ENCODE measurements around the gene PDE4A. TPM values are rescaled to one million over a fixed set of nuclear protein-coding genes. Genes with fewer than 3 reads are reported as not detected.
A peak's percentile ranks its signal among the peaks of the same experiment; 100 is the strongest.

PDE4A gene
- polyA plus RNA-seq, 2 of the 4 experiments (the other 2 are of a cell fraction): 1.2 to 3.7 TPM

DNA sequence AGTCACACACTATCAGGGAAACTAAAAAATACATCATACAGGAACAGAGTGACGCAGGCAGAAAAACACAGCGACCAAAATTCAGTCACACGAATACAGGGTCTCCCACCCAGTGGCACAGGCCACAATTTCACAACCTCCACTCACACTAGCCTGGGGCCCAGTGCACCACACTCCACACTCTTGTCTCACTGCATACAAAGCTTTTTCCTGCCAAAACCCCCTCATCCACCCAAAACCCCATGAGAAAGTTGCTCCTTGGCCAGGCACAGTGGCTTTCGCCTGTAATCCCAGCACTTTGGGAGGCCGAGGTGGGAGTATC is 95.7 kb downstream of the PDE4A start:
- ATAC-seq: no peak
- DNase-seq (ENCODE audit: low read depth in 1 of 2, low spot score in 1 of 2): no peak
- Histone ChIP-seq H3K27ac (no peak overlapping the region), H3K4me1 (peaks cover 11% of the 10 kb centered on the region; the same call in 1 of the 3 replicates), H3K9me3 (no peaks in the 10 kb centered on the region), H3K4me2 (peak overlapping the region; percentile 99), H3K4me3 (no peak overlapping the region)
- CTCF ChIA-PET: interaction anchor here (0.8 to 2.7 kb wide), 6 partner anchors 8 to 129 kb away, joined by 3 to 9 read pairs (median 6); no protein-coding TSS in a partner anchor
- no peak for FAIRE-seq
- TF ChIP-seq EHMT2 (IDR thresholded peaks at IDR 0.05; ENCODE audit: low read depth) (no peak), HOXB13 (CRISPR knock-in tag; IDR thresholded peaks at IDR 0.05; ENCODE audit: low read depth) (no peak), NR3C1 (IDR thresholded peaks at IDR 0.05) (no peak), POLR2AphosphoS2 (conservative IDR thresholded peaks at IDR 0.05; ENCODE audit: low read length) (no peak)
- POLR2A ChIA-PET: no interaction called here
- 98% methylated on average over 5 of the region's 5 CpGs for WGBS (ENCODE audit: missing lambda C conversion rate)

DNA sequence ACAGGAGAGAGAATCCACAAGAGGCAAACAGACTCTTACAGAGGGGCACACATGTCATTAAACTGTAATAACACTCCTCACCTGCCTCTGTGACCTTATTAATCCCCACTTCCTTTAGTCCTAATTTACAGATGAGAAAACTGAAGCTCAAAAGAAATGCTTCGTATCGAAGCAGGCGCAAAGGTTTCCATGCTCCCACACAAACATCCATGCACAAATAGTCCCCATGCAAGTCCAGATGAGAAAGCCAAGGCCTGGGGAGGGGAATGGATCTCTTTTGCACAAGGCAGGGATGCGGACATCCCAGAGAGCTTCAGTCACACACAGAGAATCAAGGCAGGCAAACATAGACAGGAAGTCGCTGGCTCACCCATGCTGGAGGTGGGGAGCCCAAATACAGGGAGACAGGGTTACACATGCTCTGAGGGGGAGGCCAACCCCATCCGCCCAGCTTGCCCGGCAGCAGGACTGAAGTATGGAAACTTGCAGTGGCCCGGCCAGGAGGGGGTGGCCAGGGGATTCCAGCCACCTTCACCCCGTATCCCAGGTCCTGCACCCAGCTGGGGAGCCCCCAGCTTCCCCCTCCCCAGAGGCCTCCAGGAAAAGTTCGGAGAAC is 96.4 kb downstream of the PDE4A start:
- H3K4me2 ChIP-seq: peak overlapping the region; percentile 99
- ATAC-seq (peak; percentile 43 to 54; a peak in 4 of 6 replicates), DNase-seq (ENCODE audit: low read depth in 1 of 2, low spot score in 1 of 2) (no peak), FAIRE-seq (no peak)
- ChIA-PET POLR2A (no interaction called here), CTCF (interaction anchor here (0.8 to 2.7 kb wide), 8 partner anchors 9 to 128 kb away, joined by 3 to 9 read pairs (median 6); no protein-coding TSS in a partner anchor)
- peak overlapping the region; percentile 72 to 93 for H3K27ac ChIP-seq
- WGBS (ENCODE audit: missing lambda C conversion rate): 51% methylated on average over 5 of the region's 10 CpGs
- H3K4me1 ChIP-seq: peaks cover 11% of the 10 kb centered on the region; the same call in 1 of the 3 replicates
- TF ChIP-seq FOXS1 (CRISPR knock-in tag; IDR thresholded peaks at IDR 0.05) (no peak), SREBF2 (IDR thresholded peaks at IDR 0.05) (no peak), FOSB (CRISPR knock-in tag; IDR thresholded peaks at IDR 0.05) (no peak), RCOR1 (IDR thresholded peaks at IDR 0.05; ENCODE audit: low read depth, low read length) (no peak), POLR2AphosphoS2 (conservative IDR thresholded peaks at IDR 0.05; ENCODE audit: low read length) (no peak)
- TF ChIP-seq, protein P1, sequence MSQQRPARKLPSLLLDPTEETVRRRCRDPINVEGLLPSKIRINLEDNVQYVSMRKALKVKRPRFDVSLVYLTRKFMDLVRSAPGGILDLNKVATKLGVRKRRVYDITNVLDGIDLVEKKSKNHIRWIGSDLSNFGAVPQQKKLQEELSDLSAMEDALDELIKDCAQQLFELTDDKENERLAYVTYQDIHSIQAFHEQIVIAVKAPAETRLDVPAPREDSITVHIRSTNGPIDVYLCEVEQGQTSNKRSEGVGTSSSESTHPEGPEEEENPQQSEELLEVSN (IDR thresholded peaks at IDR 0.05; ENCODE audit: borderline replicate concordance, low read depth): no peak
- TF ChIP-seq, protein P2, sequence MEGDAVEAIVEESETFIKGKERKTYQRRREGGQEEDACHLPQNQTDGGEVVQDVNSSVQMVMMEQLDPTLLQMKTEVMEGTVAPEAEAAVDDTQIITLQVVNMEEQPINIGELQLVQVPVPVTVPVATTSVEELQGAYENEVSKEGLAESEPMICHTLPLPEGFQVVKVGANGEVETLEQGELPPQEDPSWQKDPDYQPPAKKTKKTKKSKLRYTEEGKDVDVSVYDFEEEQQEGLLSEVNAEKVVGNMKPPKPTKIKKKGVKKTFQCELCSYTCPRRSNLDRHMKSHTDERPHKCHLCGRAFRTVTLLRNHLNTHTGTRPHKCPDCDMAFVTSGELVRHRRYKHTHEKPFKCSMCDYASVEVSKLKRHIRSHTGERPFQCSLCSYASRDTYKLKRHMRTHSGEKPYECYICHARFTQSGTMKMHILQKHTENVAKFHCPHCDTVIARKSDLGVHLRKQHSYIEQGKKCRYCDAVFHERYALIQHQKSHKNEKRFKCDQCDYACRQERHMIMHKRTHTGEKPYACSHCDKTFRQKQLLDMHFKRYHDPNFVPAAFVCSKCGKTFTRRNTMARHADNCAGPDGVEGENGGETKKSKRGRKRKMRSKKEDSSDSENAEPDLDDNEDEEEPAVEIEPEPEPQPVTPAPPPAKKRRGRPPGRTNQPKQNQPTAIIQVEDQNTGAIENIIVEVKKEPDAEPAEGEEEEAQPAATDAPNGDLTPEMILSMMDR (IDR thresholded peaks at IDR 0.05): no peak
- peak overlapping the region; percentile 92 for H3K4me3 ChIP-seq
- no peaks in the 10 kb centered on the region for H3K9me3 ChIP-seq

DNA sequence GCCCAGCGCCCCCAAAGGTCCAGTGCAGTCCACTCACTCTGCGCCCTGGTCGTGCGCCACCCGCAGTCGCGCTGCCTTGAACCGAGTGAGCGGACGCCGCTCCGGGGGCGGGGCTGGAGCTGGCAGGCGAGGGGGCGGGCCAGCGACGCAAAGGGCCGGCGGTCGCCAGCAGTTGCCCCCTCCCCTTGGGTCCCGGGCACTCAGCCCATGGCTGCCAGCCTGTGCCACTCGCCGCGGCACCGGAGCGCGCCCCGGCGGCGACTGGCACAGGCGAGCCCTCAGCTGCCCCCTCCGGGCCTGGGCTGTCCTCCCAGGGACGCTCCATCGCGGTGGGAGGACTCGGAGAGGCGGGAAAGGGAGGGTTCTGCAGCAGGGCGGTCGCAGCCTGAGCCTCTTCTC is 97.0 kb downstream of the PDE4A start, which contains the start of gene S1PR5:
S1PR5 (minus strand) TSS at position 87 of the 399 bp plus-strand sequence. CDS start 2,436 bp downstream, outside the sequence.
- TF ChIP-seq POLR2AphosphoS2 (conservative IDR thresholded peaks at IDR 0.05; ENCODE audit: low read length) (no peak), SMC3 (IDR thresholded peaks at IDR 0.05) (no peak), JUN (IDR thresholded peaks at IDR 0.05) (no peak), MAZ (IDR thresholded peaks at IDR 0.05; ENCODE audit: borderline replicate concordance, low read depth, low read length) (no peak), PHF8 (IDR thresholded peaks at IDR 0.05; ENCODE audit: borderline replicate concordance, low read depth) (peak; percentile 24; the same call in 1 of the 2 replicates), EHF (CRISPR knock-in tag; IDR thresholded peaks at IDR 0.05) (no peak), HOXB13 (CRISPR knock-in tag; IDR thresholded peaks at IDR 0.05; ENCODE audit: low read depth) (no peak), TP53 (CRISPR knock-in tag; IDR thresholded peaks at IDR 0.05) (no peak), ZC3H11A (IDR thresholded peaks at IDR 0.05) (no peak), NPAS2 (CRISPR knock-in tag; IDR thresholded peaks at IDR 0.05; ENCODE audit: borderline replicate concordance) (no peak), CHD4 (IDR thresholded peaks at IDR 0.05; ENCODE audit: borderline replicate concordance) (no peak)
- TF ChIP-seq, protein P3, sequence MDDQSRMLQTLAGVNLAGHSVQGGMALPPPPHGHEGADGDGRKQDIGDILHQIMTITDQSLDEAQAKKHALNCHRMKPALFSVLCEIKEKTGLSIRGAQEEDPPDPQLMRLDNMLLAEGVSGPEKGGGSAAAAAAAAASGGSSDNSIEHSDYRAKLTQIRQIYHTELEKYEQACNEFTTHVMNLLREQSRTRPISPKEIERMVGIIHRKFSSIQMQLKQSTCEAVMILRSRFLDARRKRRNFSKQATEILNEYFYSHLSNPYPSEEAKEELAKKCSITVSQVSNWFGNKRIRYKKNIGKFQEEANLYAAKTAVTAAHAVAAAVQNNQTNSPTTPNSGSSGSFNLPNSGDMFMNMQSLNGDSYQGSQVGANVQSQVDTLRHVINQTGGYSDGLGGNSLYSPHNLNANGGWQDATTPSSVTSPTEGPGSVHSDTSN (IDR thresholded peaks at IDR 0.05): no peak
- TF ChIP-seq, protein P2 (IDR thresholded peaks at IDR 0.05): peak; percentile 7; the same call in 1 of the 3 replicates
- TF ChIP-seq, protein P1 (IDR thresholded peaks at IDR 0.05; ENCODE audit: borderline replicate concordance, low read depth): no peak
- TF ChIP-seq, protein P4, sequence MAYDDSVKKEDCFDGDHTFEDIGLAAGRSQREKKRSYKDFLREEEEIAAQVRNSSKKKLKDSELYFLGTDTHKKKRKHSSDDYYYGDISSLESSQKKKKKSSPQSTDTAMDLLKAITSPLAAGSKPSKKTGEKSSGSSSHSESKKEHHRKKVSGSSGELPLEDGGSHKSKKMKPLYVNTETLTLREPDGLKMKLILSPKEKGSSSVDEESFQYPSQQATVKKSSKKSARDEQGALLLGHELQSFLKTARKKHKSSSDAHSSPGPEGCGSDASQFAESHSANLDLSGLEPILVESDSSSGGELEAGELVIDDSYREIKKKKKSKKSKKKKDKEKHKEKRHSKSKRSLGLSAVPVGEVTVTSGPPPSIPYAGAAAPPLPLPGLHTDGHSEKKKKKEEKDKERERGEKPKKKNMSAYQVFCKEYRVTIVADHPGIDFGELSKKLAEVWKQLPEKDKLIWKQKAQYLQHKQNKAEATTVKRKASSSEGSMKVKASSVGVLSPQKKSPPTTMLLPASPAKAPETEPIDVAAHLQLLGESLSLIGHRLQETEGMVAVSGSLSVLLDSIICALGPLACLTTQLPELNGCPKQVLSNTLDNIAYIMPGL (CRISPR knock-in tag; IDR thresholded peaks at IDR 0.05; ENCODE audit: borderline replicate concordance): no peak
- DNase-seq (ENCODE audit: low read depth in 1 of 2, low spot score in 1 of 2) (peak; percentile 35), FAIRE-seq (no peak), ATAC-seq (peak; percentile 73 to 86)
- H3K4me1 ChIP-seq: peaks cover 11% of the 10 kb centered on the region; the same call in 1 of the 3 replicates
- WGBS (ENCODE audit: missing lambda C conversion rate): no CpG with 5 or more reads among the region's 39 CpGs
- no peaks in the 10 kb centered on the region for H3K9me3 ChIP-seq
- POLR2A ChIA-PET: interaction anchor here (0.6 kb wide), 1 partner anchor 14 kb away, joined by 3 read pairs; no protein-coding TSS in a partner anchor
- H3K4me3 ChIP-seq: peak within 1 kb of the TSS; percentile 92
- CTCF ChIA-PET: interaction anchor here (1.2 to 2.7 kb wide), 5 partner anchors 12 to 42 kb away, joined by 3 to 9 read pairs (median 7); no protein-coding TSS in a partner anchor
- peak within 1 kb of the TSS; percentile 99 for H3K4me2 ChIP-seq
- peak within 1 kb of the TSS; percentile 72 to 93 for H3K27ac ChIP-seq

Data from A549 (cell line).